ENCODE data around the gene TSPAN18.

DNA sequence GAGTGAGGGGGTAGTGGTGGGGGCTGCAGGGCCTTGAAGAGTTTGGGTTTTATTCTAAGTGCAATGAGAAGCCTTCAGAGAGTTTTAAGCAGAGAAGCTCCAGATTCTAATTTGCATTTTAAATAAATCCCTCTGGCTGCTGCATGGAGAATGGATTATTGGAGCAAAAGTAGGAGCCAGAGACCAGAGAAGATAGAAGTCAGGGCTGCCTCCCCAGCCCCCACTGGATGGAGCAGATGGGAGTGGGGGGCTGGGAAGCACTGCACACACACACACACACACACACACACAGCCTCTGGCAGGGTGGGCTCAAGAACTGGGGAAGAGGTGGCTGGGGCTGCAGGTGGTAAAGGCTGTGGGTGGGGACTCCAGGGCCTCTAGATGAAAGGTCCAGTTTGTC is 75.6 kb downstream of the TSPAN18 start:
- TF ChIP-seq POLR2AphosphoS5 (IDR thresholded peaks at IDR 0.05) = no peak
- no peak for TF ChIP-seq POLR2A (IDR thresholded peaks at IDR 0.05)
- no peak for TF ChIP-seq EP300 (IDR thresholded peaks at IDR 0.05)
- TF ChIP-seq, protein P1, sequence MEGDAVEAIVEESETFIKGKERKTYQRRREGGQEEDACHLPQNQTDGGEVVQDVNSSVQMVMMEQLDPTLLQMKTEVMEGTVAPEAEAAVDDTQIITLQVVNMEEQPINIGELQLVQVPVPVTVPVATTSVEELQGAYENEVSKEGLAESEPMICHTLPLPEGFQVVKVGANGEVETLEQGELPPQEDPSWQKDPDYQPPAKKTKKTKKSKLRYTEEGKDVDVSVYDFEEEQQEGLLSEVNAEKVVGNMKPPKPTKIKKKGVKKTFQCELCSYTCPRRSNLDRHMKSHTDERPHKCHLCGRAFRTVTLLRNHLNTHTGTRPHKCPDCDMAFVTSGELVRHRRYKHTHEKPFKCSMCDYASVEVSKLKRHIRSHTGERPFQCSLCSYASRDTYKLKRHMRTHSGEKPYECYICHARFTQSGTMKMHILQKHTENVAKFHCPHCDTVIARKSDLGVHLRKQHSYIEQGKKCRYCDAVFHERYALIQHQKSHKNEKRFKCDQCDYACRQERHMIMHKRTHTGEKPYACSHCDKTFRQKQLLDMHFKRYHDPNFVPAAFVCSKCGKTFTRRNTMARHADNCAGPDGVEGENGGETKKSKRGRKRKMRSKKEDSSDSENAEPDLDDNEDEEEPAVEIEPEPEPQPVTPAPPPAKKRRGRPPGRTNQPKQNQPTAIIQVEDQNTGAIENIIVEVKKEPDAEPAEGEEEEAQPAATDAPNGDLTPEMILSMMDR (IDR thresholded peaks at IDR 0.05) = no peak

Data from stomach (tissue), 4 donors.